HEK293 (cell line): ENCODE measurements around the gene UPB1.

Experiments used
- ZBTB1 ChIP-seq: fragments of 450-650 bp; formaldehyde crosslinking; IDR thresholded peaks from 2 replicates; pipeline ENCODE4 v1.5.1; 2016; ENCODE audit warnings: missing biosample characterization, missing genetic modification characterization
- ZNF37A ChIP-seq: fragments of 450-650 bp; IDR thresholded peaks from 2 replicates; pipeline ENCODE4 v1.5.1; 2018; ENCODE audit warnings: missing biosample characterization, missing genetic modification characterization

GRCh38 chr22:24496234-24496633 lies 1.1 kb downstream of the UPB1 start:
- TF ChIP-seq ZBTB1 = no peak
- no peak for TF ChIP-seq ZNF37A
